GM19455 (cell line): ENCODE measurements around the gene GGA1.
"Not testable (repeated sequence)": the region's sequence is repeated elsewhere in the genome, so short reads cannot be mapped to it uniquely, and the experiment has no call there.

Experiments used
- ATAC-seq: cut with Tn5 transposase; IDR thresholded peaks from one replicate; pipeline ENCODE4 v1.9.1; 2021; ENCODE audit not compliant: unreplicated experiment

The GGA1 gene

DNA sequence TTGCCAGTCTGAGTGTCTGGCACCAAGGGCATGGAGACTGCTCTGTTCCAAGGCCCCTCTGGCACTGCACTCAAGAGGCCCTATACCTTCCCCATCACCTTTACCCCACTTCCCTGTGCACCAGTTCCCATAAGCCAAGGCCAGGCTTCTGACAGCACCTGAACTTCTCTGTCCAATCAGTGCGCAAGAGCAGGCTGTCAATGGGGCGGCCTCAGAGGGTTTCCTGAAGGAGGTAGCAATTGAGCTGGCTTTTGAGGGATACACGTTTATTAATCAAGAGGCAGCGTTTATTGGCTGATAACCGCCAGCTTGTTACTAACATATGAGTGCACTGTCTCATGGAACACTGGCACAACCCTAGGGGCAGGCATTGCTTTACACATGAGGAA is 32.9 kb downstream of the GGA1 start:
- ATAC-seq = no peak

DNA sequence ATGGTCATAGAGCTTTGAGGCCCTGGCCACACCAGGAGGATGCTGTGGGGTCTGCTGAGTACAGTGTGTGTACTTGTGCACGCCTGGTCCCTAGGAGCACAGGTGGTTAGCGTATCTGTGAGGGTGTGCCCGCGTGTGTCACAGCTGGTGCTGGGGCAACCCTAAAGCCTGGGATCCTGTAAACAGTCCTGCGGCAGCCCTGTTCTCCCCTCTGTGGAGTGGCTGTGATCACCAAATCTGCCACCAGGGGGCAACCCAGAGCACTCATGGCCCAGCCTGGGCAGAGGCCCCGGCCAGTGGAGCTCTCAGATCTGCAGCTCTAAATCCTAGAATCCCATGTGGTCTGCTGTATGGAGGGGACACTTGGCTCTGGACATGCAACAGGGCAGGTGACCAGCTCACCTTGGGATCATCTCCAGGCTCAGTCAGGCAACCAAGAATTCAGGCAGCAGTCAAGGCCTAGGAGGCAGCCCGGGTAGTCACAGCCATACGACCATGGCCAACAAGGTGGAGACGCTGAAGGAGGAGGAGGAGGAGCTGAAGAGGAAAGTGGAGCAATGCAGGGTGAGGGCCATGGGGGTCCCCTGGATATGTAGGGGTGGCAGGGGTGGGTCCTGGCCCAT is 34.7 kb downstream of the GGA1 start:
- ATAC-seq = no peak

- no peak for ATAC-seq
Measured at GRCh38 chr22:37647317-37647716, 38.7 kb downstream of the GGA1 start.

- ATAC-seq = no peak
Measured at GRCh38 chr22:37647928-37648327, 39.3 kb downstream of the GGA1 start.

DNA sequence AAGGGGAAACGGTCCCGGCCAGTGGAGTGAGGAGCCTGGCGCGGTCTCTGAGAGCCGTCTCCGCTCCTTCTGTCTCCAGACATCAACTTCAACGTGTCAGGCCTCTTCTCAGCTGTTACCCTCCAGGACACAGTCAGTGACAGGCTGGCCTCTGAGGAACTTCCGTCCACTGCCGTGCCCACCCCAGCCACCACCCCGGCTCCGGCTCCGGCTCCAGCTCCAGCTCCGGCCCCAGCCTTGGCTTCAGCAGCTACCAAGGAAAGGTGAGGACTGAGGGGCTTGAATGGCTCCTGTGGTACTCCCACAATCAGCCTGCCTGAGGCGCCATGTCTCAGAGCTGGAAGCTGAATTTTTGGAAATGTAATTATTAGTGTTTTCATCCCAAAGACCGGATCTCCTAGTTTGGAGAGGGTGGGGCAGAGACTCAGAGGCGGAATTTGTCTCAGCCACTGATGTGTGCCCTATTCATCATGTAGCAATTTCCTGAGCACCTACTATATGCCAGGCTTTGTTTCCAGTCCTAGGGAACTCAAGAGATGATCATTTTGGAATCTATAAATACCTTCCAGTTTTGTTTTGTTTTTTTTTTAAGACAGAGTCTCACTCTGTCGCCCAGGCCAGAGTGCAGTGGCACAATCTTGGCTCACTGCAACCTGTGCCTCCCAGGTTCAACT is 42.0 kb downstream of the GGA1 start:
- no peak for ATAC-seq

DNA sequence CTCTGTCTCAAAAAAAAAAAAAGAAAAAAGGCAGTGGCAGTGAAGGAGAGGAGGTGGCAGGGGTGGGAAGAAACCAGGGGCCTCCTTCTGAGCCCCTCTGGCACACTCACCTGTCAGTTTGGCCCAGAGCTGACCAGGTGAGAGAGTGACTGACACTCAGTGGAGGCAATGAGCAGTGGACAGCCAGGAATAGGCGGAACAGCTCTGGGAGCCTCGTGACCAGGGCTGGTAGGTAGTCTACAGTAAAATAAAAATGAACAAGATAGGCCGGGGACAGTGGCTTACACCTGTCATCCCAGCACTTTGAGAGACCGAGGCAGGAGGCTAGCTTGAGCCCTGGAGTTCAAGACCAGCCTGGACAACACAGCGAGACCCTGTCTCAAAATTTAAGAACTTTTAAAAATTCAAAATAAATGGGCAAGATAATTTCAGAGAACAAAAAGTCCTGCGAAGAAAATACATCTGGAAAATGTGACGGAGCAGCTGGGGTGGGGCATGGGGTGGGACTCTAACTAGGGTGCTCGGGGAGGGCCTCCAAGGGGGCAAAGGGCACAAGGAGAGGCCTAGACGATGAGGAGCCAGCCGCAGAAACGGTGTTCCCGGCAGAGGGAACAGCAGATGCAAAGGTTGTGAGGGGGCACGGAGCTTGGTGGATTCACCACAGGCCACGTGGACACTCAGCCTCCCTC is 46.1 kb downstream of the GGA1 start:
- no peak for ATAC-seq

GRCh38 chr22:37655252-37655563 is 46.6 kb downstream of the GGA1 start:
- ATAC-seq = no peak

GRCh38 chr22:37656583-37656982 is 47.9 kb downstream of the GGA1 start:
- not testable (repeated sequence) for ATAC-seq

GRCh38 chr22:37657590-37658132 is 49.0 kb downstream of the GGA1 start:
- no peak for ATAC-seq

DNA sequence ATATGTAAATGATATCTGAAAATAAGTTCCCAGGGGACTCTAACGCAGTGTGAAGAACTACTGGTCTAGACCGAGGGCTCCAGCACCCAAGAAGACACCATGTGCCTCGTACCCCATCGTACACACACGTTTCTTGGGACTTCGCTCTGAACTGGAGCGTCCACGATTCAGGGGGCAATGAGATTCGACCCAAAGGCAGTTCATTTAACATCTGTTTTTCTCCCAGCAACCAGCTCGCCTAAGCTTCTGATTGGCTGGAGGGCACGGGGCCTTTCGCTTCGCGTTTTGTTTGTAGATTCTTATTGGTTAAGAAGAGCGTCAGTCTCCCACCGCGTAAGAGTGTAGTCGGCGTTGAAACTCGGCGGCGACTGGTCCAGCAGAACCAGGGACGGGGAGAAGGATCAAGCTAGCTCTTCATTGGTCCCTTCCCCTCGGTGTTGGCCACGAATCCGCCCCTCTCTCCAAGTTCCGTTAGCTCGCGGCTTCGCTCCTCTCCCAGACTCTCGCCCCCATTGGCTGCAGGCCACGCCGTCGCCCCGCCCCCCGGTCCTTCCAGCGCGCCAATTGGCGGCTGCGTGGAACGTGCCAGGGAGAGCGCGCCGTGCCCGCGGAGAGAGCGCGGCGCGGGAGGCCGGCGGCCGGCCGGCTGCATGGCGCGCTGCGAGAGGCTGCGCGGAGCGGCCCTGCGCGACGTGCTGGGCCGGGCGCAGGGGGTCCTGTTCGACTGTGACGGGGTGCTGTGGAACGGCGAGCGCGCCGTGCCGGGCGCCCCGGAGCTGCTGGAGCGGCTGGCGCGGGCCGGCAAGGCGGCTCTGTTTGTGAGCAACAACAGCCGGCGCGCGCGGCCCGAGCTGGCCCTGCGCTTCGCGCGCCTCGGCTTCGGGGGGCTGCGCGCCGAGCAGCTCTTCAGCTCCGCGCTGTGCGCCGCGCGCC is 49.8 kb downstream of the GGA1 start, which contains the start of gene PDXP:
Gene PDXP (plus strand): TSS at position 591 of the 933 bp plus-strand sequence. CDS start 60 bp downstream, at position 651.
- peak; percentile 76 for ATAC-seq

DNA sequence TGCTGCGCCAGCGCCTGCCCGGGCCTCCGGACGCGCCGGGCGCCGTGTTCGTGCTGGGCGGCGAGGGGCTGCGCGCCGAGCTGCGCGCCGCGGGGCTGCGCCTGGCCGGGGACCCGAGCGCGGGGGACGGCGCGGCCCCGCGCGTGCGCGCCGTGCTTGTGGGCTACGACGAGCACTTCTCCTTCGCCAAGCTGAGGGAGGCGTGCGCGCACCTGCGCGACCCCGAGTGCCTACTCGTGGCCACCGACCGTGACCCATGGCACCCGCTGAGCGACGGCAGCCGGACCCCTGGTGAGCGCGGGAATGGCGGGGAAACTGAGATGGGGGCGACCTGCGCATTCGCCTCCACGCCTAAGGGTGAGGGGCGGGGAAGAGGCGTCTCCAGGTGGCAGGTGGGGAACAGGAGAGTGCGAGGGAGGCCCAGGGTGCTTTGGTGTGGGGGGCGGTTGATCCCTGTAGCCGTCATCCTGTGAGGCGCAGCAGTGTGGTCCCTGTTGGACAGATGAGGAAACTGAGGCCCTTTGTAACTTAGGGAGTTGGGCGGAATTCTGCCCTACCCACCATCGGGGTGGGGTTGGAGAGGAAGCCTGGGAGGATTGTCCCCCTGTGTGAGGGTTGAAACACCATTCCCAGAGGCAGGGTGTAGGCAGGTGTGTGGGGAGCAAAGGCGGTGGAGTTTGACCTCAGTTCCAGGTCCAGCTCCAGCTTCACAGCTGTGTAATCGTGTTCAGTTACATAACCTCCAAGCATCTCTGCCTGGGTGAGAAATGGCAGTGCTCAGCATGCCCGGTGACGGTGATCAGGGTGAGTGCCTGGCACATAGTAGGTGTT is 50.6 kb downstream of the GGA1 start:
- ATAC-seq = peak; percentile 9

GRCh38 chr22:37659897-37660708 is 51.5 kb downstream of the GGA1 start:
- no peak for ATAC-seq

DNA sequence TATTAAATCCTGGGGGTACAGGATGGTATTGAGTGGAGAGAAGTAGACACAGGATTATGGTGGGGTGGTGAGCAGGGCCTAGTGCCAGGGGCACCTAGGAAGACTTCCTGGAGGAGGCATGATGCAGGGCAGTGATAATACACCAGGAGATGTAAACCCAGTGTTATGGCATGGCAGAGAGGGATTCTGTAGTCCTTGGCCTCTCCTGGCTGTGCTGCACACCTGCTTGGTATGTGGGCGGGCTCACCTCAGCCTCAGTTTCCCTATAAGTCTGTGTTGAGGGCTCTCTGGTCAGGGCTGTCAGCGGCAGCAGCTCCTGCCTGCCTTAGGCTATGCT is 52.0 kb downstream of the GGA1 start:
- no peak for ATAC-seq

DNA sequence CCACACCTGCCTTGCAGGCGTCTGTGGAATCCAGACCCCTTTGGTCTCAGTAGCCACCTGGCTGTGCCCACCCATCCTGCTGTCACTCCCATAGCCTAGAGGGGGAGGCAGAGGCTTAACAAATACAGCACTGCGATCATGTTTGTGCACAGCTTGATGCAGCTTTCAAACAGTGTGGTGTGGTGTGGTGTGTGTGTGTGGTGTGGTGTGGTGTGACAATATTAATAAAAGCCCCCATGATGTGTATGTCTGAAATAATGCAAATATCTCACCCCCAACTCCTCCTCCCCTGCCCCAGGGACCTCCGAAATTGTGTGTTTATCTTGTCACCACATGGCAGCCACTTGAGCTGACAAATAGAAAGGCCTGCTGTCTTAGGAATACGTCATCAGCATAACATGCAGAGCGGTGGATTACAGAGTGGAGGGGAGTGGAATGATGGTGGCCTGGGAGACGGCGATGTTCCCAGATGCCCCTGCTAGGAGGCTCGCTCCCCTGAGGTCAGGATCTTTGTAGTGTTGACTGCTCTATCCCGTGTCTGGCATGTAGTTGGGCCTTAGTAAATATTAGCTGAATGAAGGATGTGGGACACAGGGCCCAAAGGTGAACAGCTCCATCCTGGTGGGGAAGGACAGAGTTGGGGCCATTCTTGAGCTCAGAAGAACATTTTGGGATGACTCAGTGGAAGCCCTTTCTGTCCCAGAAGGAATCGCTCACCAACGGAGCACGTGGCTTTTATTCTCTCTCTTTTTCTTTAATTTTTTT is 52.7 kb downstream of the GGA1 start:
- ATAC-seq = no peak

GRCh38 chr22:37662039-37662438 is 53.4 kb downstream of the GGA1 start:
- ATAC-seq = no peak

- no peak for ATAC-seq
Measured at GRCh38 chr22:37663521-37664140, 55.0 kb downstream of the GGA1 start.

- no peak for ATAC-seq
Measured at GRCh38 chr22:37664249-37665101, 55.8 kb downstream of the GGA1 start.
